Measurements from ENCODE around the gene KRTAP5-7.
"Not testable (repeated sequence)": the region's sequence is repeated elsewhere in the genome, so short reads cannot be mapped to it uniquely, and the experiment has no call there.

The KRTAP5-7 gene

GRCh38 chr11:71576688-71577465 lies 49.8 kb downstream of the KRTAP5-7 start:
- DNase-seq (ENCODE audit: low read depth); H3K4me3 ChIP-seq (ENCODE audit: low read depth, low read length): not testable (repeated sequence)

- no peak overlapping the region for H3K4me3 ChIP-seq (ENCODE audit: low read depth, low read length)
- DNase-seq (ENCODE audit: low read depth) = no peak
Observed at GRCh38 chr11:71577469-71578004, 50.5 kb downstream of the KRTAP5-7 start.

All from skeletal muscle cell (primary cell).